DOHH2 (cell line): ENCODE results near the gene PFKL.
"Not testable (repeated sequence)": the region's sequence is repeated elsewhere in the genome, so short reads cannot be mapped to it uniquely, and the experiment has no call there.

Experiments used
- H3F3A ChIP-seq: fragments of 200-600 bp; sonication (generic), shearing (Covaris generic); 2 replicates; pipeline ENCODE4 v1.6.0; 2016; ENCODE audit warnings: antibody characterized with exemption, mild to moderate bottlenecking; ENCODE audit not compliant: control insufficient read depth, insufficient read depth
- H3K27ac ChIP-seq: fragments of 200-600 bp; sonication (generic); 2 replicates; pipeline ENCODE4 v1.5.1; 2014; ENCODE audit warnings: low read depth, mild to moderate bottlenecking, low read length, moderate library complexity
- H3K27me3 ChIP-seq: fragments of 200-600 bp; sonication (generic); 2 replicates; pipeline ENCODE4 v1.6.1; 2014; ENCODE audit warnings: mild to moderate bottlenecking, low read length, mixed read lengths; ENCODE audit not compliant: control insufficient read depth
- H3K36me3 ChIP-seq: fragments of 200-600 bp; sonication (generic); 2 replicates; pipeline ENCODE4 v1.6.1; 2014; ENCODE audit warnings: mild to moderate bottlenecking, low read length, moderate library complexity, mixed read lengths; ENCODE audit not compliant: control insufficient read depth
- H3K4me1 ChIP-seq: fragments of 200-600 bp; sonication (generic); 2 replicates; pipeline ENCODE4 v1.6.1; 2014; ENCODE audit warnings: mild to moderate bottlenecking, low read length, mixed read lengths; ENCODE audit not compliant: control insufficient read depth
- H3K4me2 ChIP-seq: fragments of 200-600 bp; sonication (generic); 2 replicates; pipeline ENCODE4 v1.6.0; 2014; ENCODE audit warnings: mild to moderate bottlenecking, low read length, moderate library complexity
- H3K4me3 ChIP-seq: fragments of 200-600 bp; sonication (generic); 2 replicates; pipeline ENCODE4 v1.5.1; 2014; ENCODE audit warnings: mild to moderate bottlenecking, low read length, mixed read lengths
- H3K79me2 ChIP-seq: fragments of 200-600 bp; sonication (generic); 2 replicates; pipeline ENCODE4 v1.6.1; 2014; ENCODE audit warnings: mild to moderate bottlenecking, low read length, mixed read lengths; ENCODE audit not compliant: control insufficient read depth
- H3K9me2 ChIP-seq: fragments of 200-600 bp; sonication (generic); replicated peaks from 2 replicates; pipeline ENCODE4 v1.6.1; 2014; ENCODE audit warnings: mild to moderate bottlenecking, low read length, mixed read lengths; ENCODE audit not compliant: control insufficient read depth
- H3K9me3 ChIP-seq: fragments of 200-600 bp; sonication (generic); 2 replicates; pipeline ENCODE4 v1.6.1; 2014; ENCODE audit warnings: antibody characterized with exemption, low read length, mixed read lengths; ENCODE audit not compliant: control insufficient read depth, insufficient read depth
- H4K20me1 ChIP-seq: fragments of 200-600 bp; sonication (generic); 2 replicates; pipeline ENCODE4 v1.6.0; 2014; ENCODE audit warnings: low read depth, mild to moderate bottlenecking, antibody characterized with exemption, low read length, moderate library complexity; ENCODE audit not compliant: control insufficient read depth, insufficient read depth
- EZH2phosphoT487 ChIP-seq: fragments of 200-600 bp; sonication (generic); IDR thresholded peaks from 2 replicates; pipeline ENCODE4 v1.6.1; 2017; ENCODE audit warnings: borderline replicate concordance, mild to moderate bottlenecking, antibody characterized with exemption, low read length, moderate library complexity, mixed read lengths
- TF ChIP-seq, protein P1 (sequence below): fragments of 200-600 bp; sonication (generic); IDR thresholded peaks from one replicate; pipeline ENCODE4 v1.5.1; 2014; ENCODE audit warnings: antibody characterized with exemption, mild to moderate bottlenecking, low read depth, low read length; ENCODE audit not compliant: poor library complexity, severe bottlenecking

The PFKL gene

DNA sequence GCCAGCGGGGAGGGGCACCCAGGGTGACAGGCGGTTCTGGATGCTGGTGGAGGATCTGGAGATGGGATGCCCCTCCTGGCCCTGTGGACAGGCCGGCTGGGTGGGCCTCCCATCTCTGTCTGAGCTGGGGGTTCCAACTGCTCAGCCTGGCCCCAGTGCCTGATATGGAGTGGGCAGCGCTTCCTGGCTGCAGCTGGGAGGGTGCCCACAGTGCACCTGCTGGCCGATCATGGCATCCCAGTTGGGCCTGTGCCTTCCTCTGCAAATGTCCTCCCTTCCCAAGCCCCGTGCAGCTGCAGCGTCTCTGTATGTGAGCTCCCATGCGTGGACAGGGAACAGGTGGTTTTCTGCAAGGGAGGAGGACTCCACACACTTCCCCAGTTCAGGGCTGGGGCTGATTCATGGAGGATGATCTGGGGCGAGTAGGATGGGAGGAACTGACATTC is 2.1 kb downstream of the PFKL start:
- peaks cover 65% of the 10 kb centered on the region for H3K4me1 ChIP-seq
- no peak for TF ChIP-seq EZH2phosphoT487
- TF ChIP-seq, protein P1, sequence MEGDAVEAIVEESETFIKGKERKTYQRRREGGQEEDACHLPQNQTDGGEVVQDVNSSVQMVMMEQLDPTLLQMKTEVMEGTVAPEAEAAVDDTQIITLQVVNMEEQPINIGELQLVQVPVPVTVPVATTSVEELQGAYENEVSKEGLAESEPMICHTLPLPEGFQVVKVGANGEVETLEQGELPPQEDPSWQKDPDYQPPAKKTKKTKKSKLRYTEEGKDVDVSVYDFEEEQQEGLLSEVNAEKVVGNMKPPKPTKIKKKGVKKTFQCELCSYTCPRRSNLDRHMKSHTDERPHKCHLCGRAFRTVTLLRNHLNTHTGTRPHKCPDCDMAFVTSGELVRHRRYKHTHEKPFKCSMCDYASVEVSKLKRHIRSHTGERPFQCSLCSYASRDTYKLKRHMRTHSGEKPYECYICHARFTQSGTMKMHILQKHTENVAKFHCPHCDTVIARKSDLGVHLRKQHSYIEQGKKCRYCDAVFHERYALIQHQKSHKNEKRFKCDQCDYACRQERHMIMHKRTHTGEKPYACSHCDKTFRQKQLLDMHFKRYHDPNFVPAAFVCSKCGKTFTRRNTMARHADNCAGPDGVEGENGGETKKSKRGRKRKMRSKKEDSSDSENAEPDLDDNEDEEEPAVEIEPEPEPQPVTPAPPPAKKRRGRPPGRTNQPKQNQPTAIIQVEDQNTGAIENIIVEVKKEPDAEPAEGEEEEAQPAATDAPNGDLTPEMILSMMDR = no peak
- H4K20me1 ChIP-seq = peaks cover 30% of the 10 kb centered on the region; the same call in 1 of the 2 replicates
- H3K4me2 ChIP-seq = peak overlapping the region; percentile 97
- H3F3A ChIP-seq = peaks cover 8% of the 10 kb centered on the region
- H3K4me3 ChIP-seq = peak overlapping the region; percentile 78
- no peaks in the 10 kb centered on the region for H3K9me2 ChIP-seq
- no peaks in the 10 kb centered on the region for H3K9me3 ChIP-seq
- peak overlapping the region; percentile 60 for H3K27ac ChIP-seq
- peaks cover 58% of the 10 kb centered on the region for H3K36me3 ChIP-seq
- peaks cover 69% of the 10 kb centered on the region for H3K79me2 ChIP-seq
- no peaks in the 10 kb centered on the region; the same call in 1 of the 2 replicates for H3K27me3 ChIP-seq

- H3K27ac ChIP-seq = peak overlapping the region; percentile 60
- peaks cover 30% of the 10 kb centered on the region; the same call in 1 of the 2 replicates for H4K20me1 ChIP-seq
- TF ChIP-seq, protein P1 = peak; percentile 41
These were observed 2.9 kb downstream of the PFKL start for GRCh38 chr21:44302573-44303401.

GRCh38 chr21:44303490-44303981 is 3.7 kb downstream of the PFKL start:
- H3K27me3 ChIP-seq = no peaks in the 10 kb centered on the region
- peaks cover 51% of the 10 kb centered on the region for H3K4me1 ChIP-seq
- no peaks in the 10 kb centered on the region for H3K9me3 ChIP-seq
- H3K27ac ChIP-seq = no peak overlapping the region
- H3F3A ChIP-seq = peaks cover 4% of the 10 kb centered on the region
- H3K9me2 ChIP-seq = no peaks in the 10 kb centered on the region
- H3K79me2 ChIP-seq = peaks cover 74% of the 10 kb centered on the region
- H4K20me1 ChIP-seq = peaks cover 30% of the 10 kb centered on the region; the same call in 1 of the 2 replicates
- peak overlapping the region; percentile 27; the same call in 1 of the 2 replicates for H3K4me2 ChIP-seq
- TF ChIP-seq, protein P1 = no peak
- no peak for TF ChIP-seq EZH2phosphoT487
- H3K4me3 ChIP-seq = no peak overlapping the region
- H3K36me3 ChIP-seq = peaks cover 72% of the 10 kb centered on the region

More at GRCh38 chr21:44302573-44303401, 2.9 kb downstream of the PFKL start:
- peaks cover 66% of the 10 kb centered on the region for H3K36me3 ChIP-seq
- H3K9me3 ChIP-seq, H3K9me2 ChIP-seq, H3K27me3 ChIP-seq, H3F3A ChIP-seq: not testable (repeated sequence)
- H3K4me3 ChIP-seq = peak overlapping the region; percentile 78
- peak overlapping the region; percentile 97 for H3K4me2 ChIP-seq
- peaks cover 74% of the 10 kb centered on the region for H3K79me2 ChIP-seq
- peaks cover 58% of the 10 kb centered on the region for H3K4me1 ChIP-seq
